GM21528 (cell line): Measurements from ENCODE around the gene CEACAM18.
"Not testable (repeated sequence)": the region's sequence is repeated elsewhere in the genome, so short reads cannot be mapped to it uniquely, and the experiment has no call there.

Experiments
- ATAC-seq: cut with Tn5 transposase; IDR thresholded peaks from one replicate; pipeline ENCODE4 v1.9.1; 2021; ENCODE audit warnings: mild to moderate bottlenecking, moderate library complexity; ENCODE audit not compliant: unreplicated experiment, low FRiP score

Gene CEACAM18

GRCh38 chr19:51460164-51460992 lies 18.0 kb upstream of the CEACAM18 start:
- ATAC-seq, result no peak

GRCh38 chr19:51461723-51462161 lies 16.6 kb upstream of the CEACAM18 start:
- ATAC-seq, result no peak

DNA sequence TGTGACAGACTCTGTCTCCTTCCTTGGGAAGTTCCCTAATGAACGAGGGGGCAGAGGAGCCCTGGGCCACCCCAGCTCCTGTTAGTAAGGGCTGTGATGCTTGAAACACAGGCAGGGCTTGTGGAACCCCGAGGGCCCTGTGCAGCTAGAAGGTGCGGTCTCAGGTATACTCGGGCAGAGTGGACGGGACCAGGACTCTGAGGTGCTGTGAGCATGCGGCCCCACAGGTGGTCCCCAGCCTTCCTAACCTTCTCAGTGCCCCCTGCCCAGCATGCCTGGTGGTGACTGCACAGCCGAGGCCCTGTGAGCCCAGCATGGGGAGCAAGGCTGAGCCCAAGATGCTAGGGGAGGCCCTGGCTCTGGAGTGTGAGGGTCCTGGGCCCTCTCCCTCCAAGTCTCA lies 16.1 kb upstream of the CEACAM18 start:
- ATAC-seq, result no peak

- no peak for ATAC-seq
These were observed 15.7 kb upstream of the CEACAM18 start for GRCh38 chr19:51462681-51463080.

GRCh38 chr19:51463976-51464581 lies 14.3 kb upstream of the CEACAM18 start:
- not testable (repeated sequence) for ATAC-seq

GRCh38 chr19:51466723-51467122 lies 11.6 kb upstream of the CEACAM18 start:
- no peak for ATAC-seq

DNA sequence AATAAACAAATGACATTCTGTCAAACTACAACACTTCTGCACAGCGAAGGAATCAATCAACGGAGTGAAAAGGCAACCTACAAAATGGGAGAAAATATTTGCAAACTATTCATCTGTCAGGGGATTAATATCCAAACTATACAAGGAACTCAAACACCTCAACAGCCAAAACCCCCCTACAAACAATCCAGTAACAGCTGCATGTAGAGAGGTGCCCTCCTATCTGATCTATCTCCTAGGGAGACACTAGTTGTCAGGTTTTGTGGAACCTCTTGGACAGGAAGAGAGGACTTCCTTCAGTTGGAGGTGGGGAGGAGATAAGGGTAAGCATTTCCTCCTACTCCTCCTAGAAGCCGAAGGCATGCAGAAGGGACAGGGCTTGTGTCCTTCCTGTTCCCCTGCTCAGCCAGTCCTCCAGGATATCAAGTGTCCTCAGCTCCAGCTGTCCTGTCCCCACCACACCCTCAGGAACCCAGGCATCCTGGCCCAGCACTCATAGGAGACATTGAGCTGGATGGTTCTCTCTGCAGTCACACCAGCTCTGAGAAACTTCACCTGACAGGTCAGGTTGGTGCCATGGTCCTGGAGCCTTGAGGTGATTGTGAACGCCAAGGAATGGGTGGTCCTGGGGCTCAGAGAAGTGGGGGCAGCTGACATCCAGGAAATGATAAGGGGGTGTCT lies 10.3 kb upstream of the CEACAM18 start:
- ATAC-seq, result no peak

GRCh38 chr19:51468545-51468920 lies 9.8 kb upstream of the CEACAM18 start:
- ATAC-seq, result no peak

GRCh38 chr19:51469162-51469561 lies 9.2 kb upstream of the CEACAM18 start:
- ATAC-seq, result no peak

- ATAC-seq, result no peak
These were observed 8.7 kb upstream of the CEACAM18 start for GRCh38 chr19:51469629-51470028.

- no peak for ATAC-seq
These were observed 7.4 kb upstream of the CEACAM18 start for GRCh38 chr19:51470966-51471365.

GRCh38 chr19:51471527-51471926 lies 6.8 kb upstream of the CEACAM18 start:
- ATAC-seq, result no peak

- no peak for ATAC-seq
These were observed 5.7 kb upstream of the CEACAM18 start for GRCh38 chr19:51472607-51473006.

- no peak for ATAC-seq
These were observed 5.2 kb upstream of the CEACAM18 start for GRCh38 chr19:51473009-51473707.

GRCh38 chr19:51476164-51476563 lies 2.2 kb upstream of the CEACAM18 start:
- no peak for ATAC-seq

GRCh38 chr19:51477344-51477743 lies 995 bp upstream of the CEACAM18 start:
- ATAC-seq, result no peak

DNA sequence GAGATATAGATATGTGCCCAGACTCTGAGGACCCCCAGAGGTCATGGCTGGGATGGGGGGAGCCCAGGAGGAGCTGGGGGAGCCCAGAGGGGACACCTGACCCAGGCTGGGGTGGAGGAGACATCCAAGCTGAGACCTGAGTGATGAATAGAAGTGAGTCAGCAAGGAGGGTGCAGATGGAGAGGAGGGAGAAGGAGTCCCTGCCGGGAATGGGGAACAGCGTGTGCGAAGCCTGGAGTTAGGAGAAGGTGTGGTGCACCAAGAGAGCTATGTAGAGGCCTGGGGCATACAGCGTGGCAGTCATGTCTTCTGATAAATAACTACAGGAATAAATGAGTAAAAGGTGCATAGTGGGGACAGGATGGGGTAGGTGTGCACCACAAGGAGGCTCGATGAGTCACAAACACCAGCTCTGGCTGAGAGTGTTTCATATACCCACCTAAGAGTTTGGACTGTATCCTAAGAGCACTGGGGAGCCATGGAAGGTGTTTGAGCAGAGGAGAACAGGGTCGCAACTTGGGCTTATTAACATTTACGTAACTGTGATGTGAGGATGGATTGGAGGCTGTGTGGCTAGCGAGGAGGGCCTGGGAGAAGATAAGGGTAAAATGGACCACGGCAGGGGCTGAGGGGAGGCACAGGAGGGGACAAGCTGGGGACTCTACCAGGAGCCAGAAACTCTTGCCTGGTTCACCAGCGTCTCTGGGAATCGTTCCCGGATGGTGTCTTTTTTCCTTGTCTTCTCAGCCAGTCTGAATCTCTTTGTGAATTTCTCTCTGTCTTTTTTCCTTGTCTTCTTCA lies 1.4 kb downstream of the CEACAM18 start:
- no peak for ATAC-seq

GRCh38 chr19:51480590-51480989 lies 2.3 kb downstream of the CEACAM18 start:
- ATAC-seq, result no peak

- ATAC-seq, result no peak
These were observed 7.8 kb downstream of the CEACAM18 start for GRCh38 chr19:51485960-51486660.

GRCh38 chr19:51488491-51488890 lies 10.2 kb downstream of the CEACAM18 start:
- no peak for ATAC-seq
